Aortic smooth muscle cell (primary cell): Measurements from ENCODE around the gene MBTPS2. TPM values are rescaled to one million over a fixed set of nuclear protein-coding genes. Genes with fewer than 3 reads are reported as not detected.

Source experiments
- total RNA-seq: library from RNA; depleted of rRNA; stranded (reverse); fragments of >200 nt; gene quantifications from 2 replicates; pipeline ENCODE4 v1.2.3, GENCODE V29; 2014

The MBTPS2 gene
- total RNA-seq: 8.3 and 12.1 TPM in 2 replicates

DNA sequence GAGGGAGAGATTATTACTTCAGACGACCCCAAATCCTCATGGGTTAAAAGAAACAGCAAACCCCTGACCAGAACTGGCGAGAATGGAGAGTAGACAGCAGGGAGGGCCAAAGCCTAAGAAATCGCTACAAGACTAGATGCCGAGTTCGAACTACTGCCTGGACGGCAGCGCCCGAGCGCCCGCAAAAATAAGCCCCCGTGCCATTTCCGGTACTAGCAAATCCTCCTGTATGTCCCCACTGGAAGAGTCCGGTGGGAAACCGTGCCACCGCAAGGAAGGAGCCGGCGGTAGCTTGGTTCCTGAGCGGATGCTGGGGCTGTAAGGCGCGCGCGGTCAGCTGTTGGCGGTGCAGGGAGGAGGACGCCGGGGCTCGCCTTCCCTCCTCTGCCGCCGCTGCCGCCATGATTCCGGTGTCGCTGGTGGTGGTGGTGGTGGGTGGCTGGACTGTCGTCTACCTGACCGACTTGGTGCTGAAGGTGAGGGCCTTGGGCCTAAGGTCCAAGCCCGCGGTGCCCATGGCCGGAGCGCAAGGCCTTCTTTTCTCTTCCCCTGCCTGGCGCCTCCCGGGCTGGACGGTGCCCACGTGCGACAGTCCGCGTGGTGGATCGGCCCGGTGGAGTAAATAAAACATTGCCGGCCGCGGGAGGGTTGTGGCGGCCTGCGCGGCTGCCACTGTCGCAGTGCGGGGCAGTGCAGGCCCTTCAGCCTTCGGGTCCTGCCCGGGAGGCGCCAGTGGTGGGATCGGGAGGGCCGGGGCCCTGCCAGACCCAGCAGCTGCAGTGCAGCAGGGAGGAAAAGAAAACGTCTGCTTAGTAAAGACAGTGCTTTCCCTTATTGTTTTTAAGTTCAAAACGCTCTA, at the start of gene MBTPS2:
Gene MBTPS2 (plus strand): TSS at position 284 of the 859 bp plus-strand sequence. CDS start 118 bp downstream, at position 402.

DNA sequence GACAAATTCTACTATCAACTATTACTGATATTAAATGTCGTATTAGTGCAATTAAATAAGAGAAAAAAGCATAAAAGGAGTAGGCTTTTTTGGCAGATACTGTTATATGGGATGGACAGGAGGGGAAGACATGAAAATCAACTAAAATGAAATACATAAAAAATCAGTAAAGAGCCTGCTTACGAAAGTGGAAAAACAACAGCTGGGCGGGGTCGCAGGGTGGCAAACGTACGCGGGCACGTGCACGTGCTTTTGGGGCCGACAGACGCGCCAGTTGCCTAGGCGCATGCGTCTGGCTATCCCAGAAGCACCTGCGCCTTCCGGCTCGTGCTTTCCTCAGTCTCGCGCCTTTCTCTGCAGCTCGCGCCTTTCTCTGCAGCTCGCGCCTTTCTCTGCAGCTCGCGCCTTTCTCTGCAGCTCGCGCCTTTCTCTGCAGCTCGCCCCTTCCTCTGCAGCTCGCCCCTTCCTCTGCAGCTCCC, 16.6 kb downstream of the MBTPS2 start, which contains the start of gene YY2:
Gene YY2 (plus strand): TSS at position 51 of the 479 bp plus-strand sequence. CDS start 498 bp downstream, outside the sequence.

Other genes starting within 250 kb of the MBTPS2 start
- gene KLHL34, start 181.3 kb upstream of the MBTPS2 start, total RNA-seq: not detected in 2 replicates
- gene SMPX, start 81.5 kb upstream of the MBTPS2 start, total RNA-seq: 0.12 TPM in 1 of 2 replicates, not detected in the other
- gene YY2, start 16.4 kb downstream of the MBTPS2 start, total RNA-seq: 1.6 and 2.7 TPM in 2 replicates
- gene SMS, start 101.1 kb downstream of the MBTPS2 start, total RNA-seq: 190 and 221 TPM in 2 replicates
- gene PHEX, start 192.7 kb downstream of the MBTPS2 start, total RNA-seq: 0.66 and 1.5 TPM in 2 replicates